Muscle layer of colon (tissue), 2 donors: ENCODE results near the gene ST6GALNAC1.

Source experiments
- H3K27ac ChIP-seq: one replicate; pipeline ENCODE4 v1.7.0; 2013; ENCODE audit warnings: low read depth, mild to moderate bottlenecking, low read length, moderate library complexity
- H3K27me3 ChIP-seq, 2 donors: one replicate each; pipeline ENCODE4 v1.7.0; 2013; ENCODE audit warnings: low read length in 2 of 2, mild to moderate bottlenecking in 2 of 2; ENCODE audit not compliant: insufficient read depth in 2 of 2, control insufficient read depth in 1 of 2
- H3K36me3 ChIP-seq: one replicate; pipeline ENCODE4 v1.7.0; 2013; ENCODE audit warnings: mild to moderate bottlenecking, low read length; ENCODE audit not compliant: insufficient read depth
- H3K4me1 ChIP-seq: one replicate; pipeline ENCODE4 v1.7.0; 2013; ENCODE audit warnings: mild to moderate bottlenecking, low read length; ENCODE audit not compliant: insufficient read depth
- H3K4me3 ChIP-seq, 2 donors: one replicate each; pipeline ENCODE4 v1.7.0; 2013; ENCODE audit warnings: low read length in 2 of 2, low read depth in 1 of 2, mild to moderate bottlenecking in 1 of 2, moderate library complexity in 1 of 2
- H3K9ac ChIP-seq: one replicate; pipeline ENCODE4 v1.7.0; 2013; ENCODE audit warnings: low read length
- H3K9me3 ChIP-seq: one replicate; pipeline ENCODE4 v1.7.0; 2013; ENCODE audit warnings: mild to moderate bottlenecking, low read length
- donor health status: abdominal sarcoma.
- donor health status: Adenocarcinoma of cecum.

ST6GALNAC1 gene

GRCh38 chr17:76584427-76585032, 59.0 kb downstream of the ST6GALNAC1 start:
- Histone ChIP-seq H3K4me1 (no peaks in the 10 kb centered on the region), H3K27me3 (peaks cover 9 to 38% of the 10 kb centered on the region in 2 donors)

DNA sequence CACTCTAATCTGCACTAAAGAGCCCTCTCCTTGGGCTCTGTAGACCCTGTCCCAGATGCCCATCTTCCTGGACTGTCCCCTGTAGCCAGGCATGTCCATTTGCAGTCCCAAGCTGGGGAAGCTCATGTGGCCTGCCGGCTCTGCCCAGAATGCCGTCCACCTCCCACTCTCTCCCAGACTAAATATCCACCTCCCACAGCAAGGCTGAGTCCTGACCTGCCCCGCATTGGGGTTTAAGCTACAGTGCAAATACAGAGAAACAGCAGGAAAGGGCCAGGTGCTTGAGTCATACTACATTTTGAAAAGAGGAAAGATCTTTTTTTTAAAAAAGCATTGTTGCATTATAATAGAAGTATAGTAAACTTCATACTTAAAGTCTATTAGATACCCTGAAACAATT, 60.9 kb downstream of the ST6GALNAC1 start:
- Histone ChIP-seq H3K9me3 (no peaks in the 10 kb centered on the region), H3K4me1 (no peaks in the 10 kb centered on the region), H3K27ac (no peak overlapping the region), H3K36me3 (no peaks in the 10 kb centered on the region), H3K9ac (no peak overlapping the region), H3K4me3 (no peak overlapping the region), H3K27me3 (peaks cover 9 to 30% of the 10 kb centered on the region in 2 donors)

More at GRCh38 chr17:76584427-76585032, 59.0 kb downstream of the ST6GALNAC1 start:
- Histone ChIP-seq H3K9ac (no peak overlapping the region), H3K27ac (no peak overlapping the region), H3K4me3 (peak overlapping the region; percentile 44 to 49), H3K36me3 (no peaks in the 10 kb centered on the region), H3K9me3 (no peaks in the 10 kb centered on the region)

- H3K4me3 ChIP-seq: no peak overlapping the region
- H3K9me3 ChIP-seq: no peaks in the 10 kb centered on the region
- H3K9ac ChIP-seq: no peak overlapping the region
Observed at GRCh38 chr17:76581515-76581914, 62.0 kb downstream of the ST6GALNAC1 start.

DNA sequence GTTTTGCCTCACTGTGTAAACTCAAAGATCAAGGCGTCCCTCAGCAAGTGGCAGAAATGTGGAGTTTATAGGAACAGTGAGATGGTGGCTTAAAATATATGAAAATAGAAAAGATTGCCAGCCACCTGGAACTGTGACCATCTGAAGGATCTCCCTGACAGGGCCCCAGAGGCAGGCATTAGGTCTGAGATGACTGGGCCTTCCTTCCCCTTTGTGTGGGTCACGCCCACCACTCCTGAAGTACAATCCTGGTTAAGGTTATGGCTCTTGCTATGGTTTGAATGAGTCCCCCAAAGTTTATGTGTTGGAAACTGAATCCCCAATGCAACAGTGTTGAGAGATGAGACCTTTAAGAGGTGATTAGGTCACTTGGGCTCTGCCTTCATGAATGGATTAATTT, 64.3 kb downstream of the ST6GALNAC1 start:
- H3K27me3 ChIP-seq: no peaks in the 10 kb centered on the region
- H3K27ac ChIP-seq: no peak overlapping the region
- H3K4me3 ChIP-seq: no peak overlapping the region
- H3K9me3 ChIP-seq: no peaks in the 10 kb centered on the region
- H3K9ac ChIP-seq: no peak overlapping the region
- H3K36me3 ChIP-seq: no peaks in the 10 kb centered on the region
- no peaks in the 10 kb centered on the region for H3K4me1 ChIP-seq

More at GRCh38 chr17:76581515-76581914, 62.0 kb downstream of the ST6GALNAC1 start:
- H3K36me3 ChIP-seq: no peaks in the 10 kb centered on the region
- H3K4me1 ChIP-seq: no peaks in the 10 kb centered on the region
- H3K27ac ChIP-seq: no peak overlapping the region
- peaks cover 0 to 19% of the 10 kb centered on the region in 2 donors for H3K27me3 ChIP-seq

- no peak overlapping the region for H3K27ac ChIP-seq
- no peaks in the 10 kb centered on the region for H3K36me3 ChIP-seq
- no peak overlapping the region for H3K9ac ChIP-seq
- no peaks in the 10 kb centered on the region for H3K9me3 ChIP-seq
- no peak overlapping the region for H3K4me3 ChIP-seq
- H3K4me1 ChIP-seq: no peaks in the 10 kb centered on the region
- no peaks in the 10 kb centered on the region for H3K27me3 ChIP-seq
Observed at GRCh38 chr17:76578376-76578775, 65.2 kb downstream of the ST6GALNAC1 start.

DNA sequence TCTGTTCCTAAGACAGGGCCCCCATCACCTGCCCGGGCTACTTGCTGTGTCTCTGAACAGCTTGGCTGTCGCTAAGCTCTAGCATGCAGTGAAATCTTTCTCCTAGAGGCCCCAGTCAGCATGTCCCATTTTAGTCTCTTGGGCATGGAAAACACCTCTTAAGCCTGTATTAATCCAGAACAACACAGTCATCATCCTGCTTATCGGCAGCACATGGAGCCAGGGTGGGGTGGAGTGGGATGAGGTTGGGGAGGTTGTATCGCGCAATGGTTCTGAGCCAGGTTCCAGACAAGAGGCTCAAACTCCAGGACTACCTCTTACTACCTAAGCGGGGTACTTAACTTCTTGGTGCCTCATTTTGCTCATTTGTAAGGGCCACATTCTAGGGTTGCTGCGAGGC, 65.7 kb downstream of the ST6GALNAC1 start:
- H3K9me3 ChIP-seq: no peaks in the 10 kb centered on the region
- H3K36me3 ChIP-seq: no peaks in the 10 kb centered on the region
- H3K4me3 ChIP-seq: no peak overlapping the region
- H3K4me1 ChIP-seq: no peaks in the 10 kb centered on the region
- no peaks in the 10 kb centered on the region for H3K27me3 ChIP-seq
- H3K9ac ChIP-seq: no peak overlapping the region
- no peak overlapping the region for H3K27ac ChIP-seq

- no peaks in the 10 kb centered on the region for H3K27me3 ChIP-seq
- no peak overlapping the region for H3K27ac ChIP-seq
- H3K4me3 ChIP-seq: no peak overlapping the region
- no peaks in the 10 kb centered on the region for H3K9me3 ChIP-seq
- no peaks in the 10 kb centered on the region for H3K4me1 ChIP-seq
- H3K36me3 ChIP-seq: no peaks in the 10 kb centered on the region
- H3K9ac ChIP-seq: no peak overlapping the region
Observed at GRCh38 chr17:76576189-76576588, 67.4 kb downstream of the ST6GALNAC1 start.

DNA sequence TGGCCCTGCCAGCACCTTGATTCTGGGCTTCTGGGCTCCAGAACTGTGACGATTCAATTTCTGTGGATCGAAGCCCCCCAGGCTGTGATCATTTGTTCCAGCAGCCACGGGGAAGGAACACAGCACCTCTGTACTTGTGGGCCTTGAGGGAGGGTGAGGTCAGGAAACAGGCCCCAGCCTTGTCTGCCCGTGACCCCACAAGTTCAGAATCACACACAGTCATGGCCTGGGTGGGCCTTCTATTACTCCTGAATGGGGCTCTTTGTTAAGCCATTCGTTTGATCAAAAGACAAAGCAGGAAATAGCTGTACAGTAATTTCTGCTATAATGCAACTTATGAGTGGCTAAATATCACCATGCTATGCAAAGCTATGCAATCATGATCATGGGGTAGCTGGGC, 68.0 kb downstream of the ST6GALNAC1 start:
- no peaks in the 10 kb centered on the region for H3K4me1 ChIP-seq
- H3K4me3 ChIP-seq: no peak overlapping the region
- no peaks in the 10 kb centered on the region for H3K27me3 ChIP-seq
- H3K9ac ChIP-seq: no peak overlapping the region
- no peaks in the 10 kb centered on the region for H3K36me3 ChIP-seq
- H3K27ac ChIP-seq: no peak overlapping the region
- H3K9me3 ChIP-seq: no peaks in the 10 kb centered on the region
